ENCODE data around the gene TMEM151A.
"Not testable (repeated sequence)": the region's sequence is repeated elsewhere in the genome, so short reads cannot be mapped to it uniquely, and the experiment has no call there.

The TMEM151A gene

DNA sequence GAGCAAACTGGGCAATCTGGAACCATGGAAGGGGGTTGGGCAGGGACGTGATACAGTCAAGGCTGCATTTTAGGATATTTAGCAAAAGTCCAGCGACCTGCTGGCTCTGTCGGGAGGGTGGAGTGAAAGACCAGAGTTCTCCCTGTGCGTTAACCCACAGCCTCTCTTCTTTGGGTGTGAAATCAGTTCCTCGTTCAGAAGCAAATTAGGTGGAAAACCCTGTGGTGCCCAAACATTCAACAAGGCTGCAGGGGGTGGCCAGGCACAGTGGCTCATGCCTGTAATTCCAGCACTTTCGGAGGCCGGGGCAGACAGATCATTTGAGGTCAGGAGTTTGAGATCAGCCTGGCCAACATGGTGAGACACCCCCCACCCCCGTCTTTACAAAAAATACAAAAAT is 5.9 kb downstream of the TMEM151A start:
- no peak for DNase-seq (ENCODE audit: extremely low read depth in 1 of 2, low read depth in 1 of 2)

DNA sequence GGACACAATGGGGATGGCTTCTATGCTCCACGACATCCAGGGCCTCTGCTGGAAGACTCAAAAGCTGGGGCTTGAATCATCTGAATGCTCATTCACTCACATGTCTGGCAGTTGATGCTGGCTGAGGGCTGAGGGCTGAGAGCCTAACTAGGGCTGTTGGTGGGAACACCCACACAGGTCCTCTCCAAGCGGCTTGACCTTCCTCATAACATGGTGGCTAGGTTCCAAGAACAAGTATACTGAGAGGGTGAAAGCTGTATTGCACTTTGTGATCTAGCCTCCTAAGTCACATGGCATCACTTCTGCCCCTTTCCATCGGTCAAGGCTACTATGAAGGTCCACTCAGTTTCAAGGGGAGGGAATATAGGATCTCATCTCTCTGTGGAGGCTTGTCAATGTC is 7.5 kb downstream of the TMEM151A start:
- no peak for DNase-seq (ENCODE audit: extremely low read depth in 1 of 2, low read depth in 1 of 2)

- DNase-seq (ENCODE audit: extremely low read depth in 1 of 2, low read depth in 1 of 2): no peak
These were observed 11.0 kb downstream of the TMEM151A start for GRCh38 chr11:66302656-66303055.

GRCh38 chr11:66309475-66309874 is 17.8 kb downstream of the TMEM151A start:
- DNase-seq (ENCODE audit: extremely low read depth in 1 of 2, low read depth in 1 of 2): no peak

DNA sequence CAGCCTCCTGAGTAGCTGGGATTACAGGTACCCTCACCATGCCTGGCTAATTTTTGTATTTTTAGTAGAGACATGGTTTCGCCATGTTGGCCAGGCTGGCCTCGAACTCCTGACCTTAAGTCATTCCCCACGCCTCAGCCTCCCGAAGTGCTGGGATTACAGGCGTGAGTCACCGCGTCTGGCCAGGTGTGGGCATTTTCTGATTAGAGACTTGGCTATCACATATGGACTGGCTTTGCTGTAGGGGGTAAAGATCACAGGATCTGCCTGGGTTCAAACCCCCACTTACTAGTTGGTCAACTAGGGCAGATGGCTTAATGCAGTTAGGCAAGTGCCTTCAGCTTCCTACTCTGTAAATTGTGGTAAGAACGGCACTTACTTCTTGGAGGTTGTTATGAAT is 18.6 kb downstream of the TMEM151A start:
- no peak for DNase-seq (ENCODE audit: extremely low read depth in 1 of 2, low read depth in 1 of 2)

DNA sequence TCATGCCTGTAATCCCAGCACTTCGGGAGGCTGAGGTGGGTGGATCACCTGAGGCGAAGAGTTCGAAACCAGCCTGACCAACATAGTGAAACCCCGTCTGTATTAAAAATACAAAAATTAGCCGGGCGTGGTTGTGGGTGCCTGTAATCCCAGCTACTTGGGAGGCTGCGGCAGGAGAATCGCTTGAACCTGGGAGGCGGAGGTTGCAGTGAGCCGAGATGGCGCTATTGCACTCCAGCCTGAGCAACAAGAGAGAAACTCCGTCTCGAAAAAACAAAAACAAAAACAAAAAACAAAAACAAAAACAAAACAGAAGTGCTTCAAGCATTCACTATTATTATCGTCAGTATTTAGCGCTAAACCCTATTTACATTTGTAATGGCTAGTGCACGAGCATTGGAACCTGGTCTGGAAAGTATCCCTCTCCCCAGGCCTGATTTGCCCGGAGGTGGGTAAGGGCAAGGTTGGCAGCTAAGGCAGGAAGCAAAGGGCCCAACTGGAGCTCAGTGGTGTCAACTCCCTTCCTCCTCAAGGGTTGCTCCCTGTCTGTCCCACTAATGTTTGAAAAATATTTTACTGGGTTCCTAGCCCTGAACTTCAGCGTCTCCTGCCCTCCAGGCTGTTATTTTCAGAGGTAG is 19.2 kb downstream of the TMEM151A start:
- DNase-seq (ENCODE audit: extremely low read depth in 1 of 2, low read depth in 1 of 2): not testable (repeated sequence)

DNA sequence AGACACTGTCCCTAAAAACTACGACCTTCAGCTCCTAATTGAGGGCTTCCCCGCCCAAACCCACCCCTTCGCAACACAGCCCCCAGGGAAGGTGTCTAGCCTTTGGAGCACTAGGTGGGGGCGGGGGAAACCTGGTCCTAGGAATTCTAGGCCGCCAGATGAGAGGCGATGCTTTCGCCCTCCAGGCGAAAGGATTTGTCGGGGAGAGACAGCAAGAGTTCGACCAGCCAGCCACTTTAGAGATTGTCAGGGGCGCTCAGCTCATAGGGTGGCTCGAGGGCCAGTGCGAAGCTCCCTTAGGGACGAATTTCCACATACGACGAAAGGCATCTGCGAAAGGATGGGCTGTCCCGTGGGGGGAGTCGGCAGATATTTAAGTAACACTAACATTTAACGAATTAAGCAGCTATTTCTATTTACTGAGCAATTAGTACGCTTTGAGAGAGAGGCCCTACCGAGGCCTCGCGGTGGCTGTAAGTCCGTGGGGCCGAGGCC is 19.8 kb downstream of the TMEM151A start:
- no peak for DNase-seq (ENCODE audit: extremely low read depth in 1 of 2, low read depth in 1 of 2)

GRCh38 chr11:66311965-66312548 is 20.4 kb downstream of the TMEM151A start:
- DNase-seq (ENCODE audit: extremely low read depth in 1 of 2, low read depth in 1 of 2): peak; percentile 96 to 98

- DNase-seq (ENCODE audit: extremely low read depth in 1 of 2, low read depth in 1 of 2): peak; percentile 97 to 99
These were observed 21.0 kb downstream of the TMEM151A start for GRCh38 chr11:66312549-66313320.

DNA sequence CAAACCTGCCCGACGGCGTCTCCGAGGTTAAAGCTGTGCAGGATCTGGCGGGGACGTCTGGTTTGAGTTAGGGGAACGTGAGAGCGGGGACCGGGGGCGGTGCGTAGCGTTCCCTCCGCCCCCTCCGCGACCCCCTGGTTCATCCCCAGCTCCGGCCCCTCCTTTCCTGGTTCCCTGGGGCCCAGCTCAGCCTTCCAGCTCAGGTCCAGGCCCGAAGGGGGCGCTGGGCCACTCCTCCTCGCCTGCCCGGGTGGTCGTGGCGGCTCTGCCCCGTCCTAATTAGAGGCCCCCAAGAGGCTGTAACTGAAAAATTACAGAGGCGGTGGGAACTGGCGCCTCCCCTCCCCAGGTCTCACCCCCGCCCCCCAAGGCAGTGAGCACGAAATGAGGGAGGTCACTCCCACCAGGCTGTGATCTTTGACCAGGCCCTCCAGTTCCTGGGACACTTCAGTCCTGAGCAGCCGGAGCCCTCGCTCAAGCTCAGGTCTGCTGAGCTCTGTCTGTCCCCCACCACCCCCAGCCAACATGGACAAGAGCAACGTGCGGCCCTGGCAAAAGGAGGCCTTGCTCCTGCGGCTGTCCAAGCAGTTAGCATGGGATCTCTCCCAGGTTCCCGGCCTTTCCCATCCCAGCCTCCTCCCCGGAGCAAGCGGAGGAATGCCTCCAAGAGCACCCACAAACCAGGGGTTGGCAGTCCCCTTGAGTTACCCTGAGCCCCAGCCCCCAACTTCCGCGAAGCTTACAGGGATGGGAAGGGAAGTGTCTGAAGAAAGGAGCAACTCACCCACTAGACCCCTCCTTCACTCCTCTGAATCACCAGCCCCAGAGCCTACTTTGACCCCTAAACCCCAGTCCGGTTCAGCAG is 21.9 kb downstream of the TMEM151A start:
- no peak for DNase-seq (ENCODE audit: extremely low read depth in 1 of 2, low read depth in 1 of 2)

DNA sequence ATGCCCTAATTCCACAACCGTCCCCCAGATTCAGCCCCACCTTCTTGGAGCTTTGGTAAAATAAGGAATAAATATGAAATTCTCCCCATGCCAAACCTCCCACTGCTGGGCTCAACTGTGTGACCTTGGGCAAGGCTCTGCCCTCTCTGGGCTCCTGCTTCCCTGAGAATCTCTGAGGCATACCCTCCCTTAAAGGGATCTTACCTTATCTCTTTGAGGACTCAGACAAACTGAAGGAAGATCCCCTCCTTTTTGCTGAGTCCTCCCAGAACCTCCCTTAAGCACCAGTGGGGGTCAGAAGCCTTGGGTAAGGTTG is 22.4 kb downstream of the TMEM151A start:
- no peak for DNase-seq (ENCODE audit: extremely low read depth in 1 of 2, low read depth in 1 of 2)

GRCh38 chr11:66314561-66315497 is 23.1 kb downstream of the TMEM151A start:
- DNase-seq (ENCODE audit: extremely low read depth in 1 of 2, low read depth in 1 of 2): no peak

GRCh38 chr11:66315498-66315885 is 23.8 kb downstream of the TMEM151A start:
- no peak for DNase-seq (ENCODE audit: extremely low read depth in 1 of 2, low read depth in 1 of 2)

- no peak for DNase-seq (ENCODE audit: extremely low read depth in 1 of 2, low read depth in 1 of 2)
These were observed 24.5 kb downstream of the TMEM151A start for GRCh38 chr11:66315921-66316811.

- no peak for DNase-seq (ENCODE audit: extremely low read depth in 1 of 2, low read depth in 1 of 2)
These were observed 25.2 kb downstream of the TMEM151A start, which contains the start of gene CD248 for GRCh38 chr11:66316849-66317251. Gene CD248 (minus strand): TSS chr11:66317044. CDS start chr11:66317027, 17 bp downstream.

DNA sequence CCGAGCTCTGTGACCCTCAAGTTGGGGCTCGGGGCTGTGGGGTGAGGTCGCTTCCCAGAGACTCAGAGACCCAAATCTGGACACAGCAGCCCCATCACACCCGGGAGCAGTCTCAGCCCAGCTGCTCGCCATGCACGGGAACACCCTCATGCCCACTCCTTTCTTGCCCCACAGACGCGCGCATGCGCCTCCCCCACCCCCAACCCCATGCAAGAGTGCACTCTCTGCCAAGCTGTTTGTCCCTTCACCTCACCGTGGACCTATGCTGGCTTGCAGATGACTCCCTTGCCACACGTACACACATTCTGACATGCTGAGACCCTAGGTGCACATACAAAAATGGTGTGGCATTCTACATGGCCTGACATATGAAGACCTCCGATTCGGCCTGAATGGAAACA is 25.6 kb downstream of the TMEM151A start:
- no peak for DNase-seq (ENCODE audit: extremely low read depth in 1 of 2, low read depth in 1 of 2)

GRCh38 chr11:66317723-66318599 is 26.3 kb downstream of the TMEM151A start:
- peak; percentile 58 to 77 for DNase-seq (ENCODE audit: extremely low read depth in 1 of 2, low read depth in 1 of 2)

- no peak for DNase-seq (ENCODE audit: extremely low read depth in 1 of 2, low read depth in 1 of 2)
These were observed 26.9 kb downstream of the TMEM151A start for GRCh38 chr11:66318600-66318970.
